Measurements from ENCODE around the gene KIF3B. TPM values are rescaled to one million over a fixed set of nuclear protein-coding genes. Genes with fewer than 3 reads are reported as not detected.

KIF3B gene
- total and polyA plus RNA-seq, 2 of the 13 experiments (the other 11 are each of a cell fraction or from before 2014, with no cell fraction given), result 23.6 to 28.8 TPM

- peak; percentile 83 for TF ChIP-seq ZBTB40 (IDR thresholded peaks at IDR 0.05)
- peak; percentile 98 for TF ChIP-seq ZBTB40 (CRISPR knock-in tag; IDR thresholded peaks at IDR 0.05)
- no peak for TF ChIP-seq MLLT10 (CRISPR knock-in tag; IDR thresholded peaks at IDR 0.05)
- peak; percentile 48; the same call in 1 of the 2 replicates for TF ChIP-seq XBP1 (CRISPR knock-in tag; IDR thresholded peaks at IDR 0.05)
- TF ChIP-seq ZFP36L1 (CRISPR knock-in tag; IDR thresholded peaks at IDR 0.05), result no peak
- TF ChIP-seq NCOR1 (IDR thresholded peaks at IDR 0.05; ENCODE audit: borderline replicate concordance, low read length), result peak; percentile 58; the same call in 1 of the 2 replicates
- peak; percentile 99 for TF ChIP-seq RARA (CRISPR knock-in tag; IDR thresholded peaks at IDR 0.05)
- TF ChIP-seq ZNF646 (CRISPR knock-in tag; IDR thresholded peaks at IDR 0.05), result 0 out of 2 replicates have a peak, but pooled peaks have one; percentile 38
- peak; percentile 63; the same call in 1 of the 2 replicates for TF ChIP-seq DPF2 (CRISPR knock-in tag; IDR thresholded peaks at IDR 0.05; ENCODE audit: borderline replicate concordance, low read depth)
- TF ChIP-seq ZBTB7B (CRISPR knock-in tag; IDR thresholded peaks at IDR 0.05), result peak; percentile 47
Observed at GRCh38 chr20:32288225-32288849, 10.9 kb downstream of the KIF3B start (continued).
